GM12878 (cell line): ENCODE results near the gene LTBP3.

Experiments
- ATF2 ChIP-seq: IDR thresholded peaks from 2 replicates; pipeline ENCODE4 v1.6.1; 2012; ENCODE audit warnings: low read length, inconsistent platforms
- CBX5 ChIP-seq: sonication (generic); IDR thresholded peaks from 2 replicates; pipeline ENCODE4 v1.6.1; 2016; ENCODE audit warnings: low read depth, moderate library complexity, mild to moderate bottlenecking, inconsistent platforms
- CTCF ChIP-seq, 3 experiments: IDR thresholded peaks in 2 of 3; conservative IDR thresholded peaks in 1 of 3; 2 replicates each; pipeline ENCODE4 v1.5.1; 2011; ENCODE audit warnings: low read depth in 3 of 3, low read length in 3 of 3, mild to moderate bottlenecking in 3 of 3, control low read depth in 2 of 3, moderate library complexity in 2 of 3, inconsistent platforms in 1 of 3, mixed read lengths in 1 of 3; ENCODE audit not compliant: control insufficient read depth in 2 of 3, insufficient read depth in 1 of 3; ENCODE audit errors: extremely low read depth in 1 of 3
- EZH2 ChIP-seq: IDR thresholded peaks from 2 replicates; pipeline ENCODE4 v1.6.1; 2012; ENCODE audit warnings: low read depth, mild to moderate bottlenecking, control low read depth, inconsistent platforms, low read length, borderline replicate concordance; ENCODE audit not compliant: control insufficient read depth
- GABPA ChIP-seq: IDR thresholded peaks from 2 replicates; pipeline ENCODE4 v1.6.1; 2014; ENCODE audit warnings: antibody characterized with exemption, low read depth, mild to moderate bottlenecking, inconsistent platforms
- HDAC2 ChIP-seq: fragments of 200-600 bp; sonication (generic); IDR thresholded peaks from 2 replicates; pipeline ENCODE4 v1.6.1; 2017
- IRF3 ChIP-seq: fragments of 450-650 bp; IDR thresholded peaks from 2 replicates; pipeline ENCODE4 v1.6.1; 2014; ENCODE audit warnings: mild to moderate bottlenecking
- KDM1A ChIP-seq: fragments of 200-600 bp; sonication (generic); IDR thresholded peaks from 2 replicates; pipeline ENCODE4 v1.6.1; 2016; ENCODE audit warnings: borderline replicate concordance
- NR2C2 ChIP-seq: IDR thresholded peaks from 2 replicates; pipeline ENCODE4 v1.6.1; 2011; ENCODE audit warnings: borderline replicate concordance, low read depth; ENCODE audit not compliant: control insufficient read depth, insufficient read length
- POLR2A ChIP-seq: IDR thresholded peaks from 2 replicates; pipeline ENCODE4 v1.6.1; 2011; ENCODE audit warnings: low read depth, mild to moderate bottlenecking, low read length
- POLR2AphosphoS5 ChIP-seq: IDR thresholded peaks from 2 replicates; pipeline ENCODE4 v1.6.1; 2011; ENCODE audit warnings: mild to moderate bottlenecking, low read length, inconsistent platforms
- RAD21 ChIP-seq: IDR thresholded peaks from 2 replicates; pipeline ENCODE4 v1.6.1; 2011; ENCODE audit warnings: mild to moderate bottlenecking, low read depth, low read length, moderate library complexity; ENCODE audit not compliant: insufficient read depth
- SMAD1 ChIP-seq: fragments of 450-650 bp; IDR thresholded peaks from 2 replicates; pipeline ENCODE4 v1.6.1; 2018; ENCODE audit warnings: mild to moderate bottlenecking, low read depth; ENCODE audit not compliant: partially characterized antibody
- TAF1 ChIP-seq: IDR thresholded peaks from 2 replicates; pipeline ENCODE4 v1.6.1; 2011; ENCODE audit warnings: mild to moderate bottlenecking, low read depth, low read length, borderline replicate concordance

GRCh38 chr11:65502555-65503367, 55.4 kb downstream of the LTBP3 start:
- TF ChIP-seq CBX5 (no peak), ATF2 (peak; percentile 47; the same call in 1 of the 2 replicates), GABPA (no peak), NR2C2 (no peak), EZH2 (no peak), RAD21 (no peak), POLR2AphosphoS5 (peak; percentile 99), CTCF (IDR thresholded peaks at IDR 0.05 in 2 of 3, conservative IDR thresholded peaks at IDR 0.05 in 1 of 3; ENCODE audit: control insufficient read depth in 2 of 3, extremely low read depth in 1 of 3, insufficient read depth in 1 of 3, low read depth in 3 of 3, low read length in 3 of 3) (0 out of 6 replicates have a peak, but pooled peaks of 1 of the 3 experiments have one; percentile 8), TAF1 (no peak), HDAC2 (no peak), KDM1A (no peak), IRF3 (no peak), SMAD1 (peak; percentile 93), POLR2A (peak; percentile 95)
